ENCODE measurements around the gene LRIT1.

GRCh38 chr10:84290235-84290634, 48.9 kb upstream of the LRIT1 start:
- TF ChIP-seq CTCF (IDR thresholded peaks at IDR 0.05; ENCODE audit: low read length) (no peak), EZH2 (IDR thresholded peaks at IDR 0.05; ENCODE audit: borderline replicate concordance, low read length) (no peak)
